HTR-8/SVneo (cell line): ENCODE measurements around the gene MCM6.
A peak's percentile ranks its signal among the peaks of the same experiment; 100 is the strongest.

Experiments
- DNase-seq: peaks from one replicate; pipeline ENCODE4 v3.0.0; 2011; ENCODE audit warnings: low spot score, mixed read lengths; ENCODE audit not compliant: insufficient read length
- FAIRE-seq: peaks from 2 replicates; lab custom pipeline; 2011; peaks lifted over from hg19 to GRCh38; lab: Jason Lieb, UNC

The MCM6 gene

GRCh38 chr2:135874777-135875365 is 1.4 kb downstream of the MCM6 start:
- DNase-seq = no peak
- FAIRE-seq = no peak

GRCh38 chr2:135870571-135870970 is 5.7 kb downstream of the MCM6 start:
- DNase-seq = no peak
- no peak for FAIRE-seq

GRCh38 chr2:135863233-135863632 is 13.0 kb downstream of the MCM6 start:
- DNase-seq (no peak), FAIRE-seq (no peak)

GRCh38 chr2:135862718-135863117 is 13.5 kb downstream of the MCM6 start:
- FAIRE-seq (no peak), DNase-seq (no peak)

DNA sequence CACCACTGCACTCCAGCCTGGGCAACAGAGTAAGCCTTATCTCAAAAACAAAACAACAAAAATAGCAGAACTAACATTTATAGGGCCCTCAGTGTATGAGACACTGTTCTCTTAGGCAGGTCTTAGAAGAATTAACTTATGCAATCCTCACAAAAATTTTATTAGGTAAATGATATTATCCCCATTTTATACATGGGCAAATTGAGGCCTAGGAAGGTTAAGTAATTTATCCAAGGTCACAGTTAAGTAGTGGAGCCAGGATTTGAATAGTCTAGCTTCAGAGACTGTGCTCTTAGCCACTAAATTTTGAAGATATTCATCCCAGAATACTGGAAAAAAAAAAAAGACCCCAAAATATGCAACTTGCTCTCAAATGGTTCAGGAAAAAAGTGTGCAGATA is 22.8 kb downstream of the MCM6 start:
- FAIRE-seq = no peak
- no peak for DNase-seq

DNA sequence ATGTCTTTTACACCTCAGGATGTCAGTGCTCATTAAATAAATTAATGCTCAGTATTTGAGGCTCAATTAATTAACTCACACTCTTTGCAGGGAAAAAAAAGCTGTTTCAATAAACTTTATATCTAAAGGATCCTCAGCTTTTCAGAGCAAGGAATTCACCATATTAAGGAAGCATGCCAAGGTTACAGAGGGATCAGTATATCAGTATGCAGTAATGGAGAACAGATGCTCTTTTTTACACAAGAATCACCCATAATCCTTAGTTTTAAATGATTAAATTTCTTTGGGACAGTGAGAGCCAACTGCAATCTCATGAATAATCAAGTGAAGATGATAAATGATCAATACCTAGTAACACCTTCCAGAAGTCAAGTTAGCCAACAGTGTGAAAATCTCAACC is 24.4 kb downstream of the MCM6 start:
- no peak for FAIRE-seq

GRCh38 chr2:135850892-135851668 is 25.2 kb downstream of the MCM6 start:
- FAIRE-seq (no peak), DNase-seq (no peak)

More for the DNA sequence above, 24.4 kb downstream of the MCM6 start:
- DNase-seq = no peak

DNA sequence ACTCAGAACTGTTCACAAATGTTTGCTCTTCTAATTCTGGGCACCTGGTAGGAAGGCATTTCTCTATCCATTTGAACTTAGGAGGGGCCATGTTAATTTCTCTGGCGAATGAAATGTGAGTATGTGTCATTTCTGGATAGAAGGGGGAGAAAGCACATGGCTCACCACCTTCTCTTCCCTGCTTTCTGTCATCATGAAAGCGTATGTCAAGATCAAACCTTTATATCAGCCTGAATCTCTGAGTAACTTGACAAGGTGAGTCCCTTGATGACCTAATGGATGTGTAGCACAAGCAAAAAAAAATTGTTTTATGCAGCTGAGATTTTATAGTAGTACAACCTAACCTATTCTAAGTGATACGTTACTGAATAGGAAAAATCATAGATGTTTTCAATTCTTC is 27.2 kb downstream of the MCM6 start:
- no peak for DNase-seq
- FAIRE-seq = no peak

- no peak for DNase-seq
- no peak for FAIRE-seq
Observed at GRCh38 chr2:135845997-135846396, 30.2 kb downstream of the MCM6 start.

DNA sequence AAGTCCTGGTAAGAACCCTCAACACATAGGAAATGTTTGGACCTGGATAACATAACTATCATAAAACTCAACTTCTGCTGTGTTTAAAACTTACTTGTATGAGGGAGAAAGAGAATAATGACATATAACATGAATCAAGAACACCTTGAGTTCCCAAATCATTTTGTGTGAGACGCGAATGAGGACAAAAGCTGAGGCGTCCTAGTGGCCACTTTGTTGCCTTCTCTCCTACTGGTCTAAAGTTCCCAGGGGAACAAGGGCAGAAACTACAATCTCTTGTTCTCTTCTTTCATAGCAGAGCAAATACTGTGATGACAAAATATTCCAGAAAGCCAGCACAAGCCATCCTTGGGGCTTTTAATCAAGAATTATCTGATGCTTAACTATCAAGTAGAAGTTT is 31.0 kb downstream of the MCM6 start:
- FAIRE-seq (no peak), DNase-seq (no peak)

GRCh38 chr2:135844301-135844895 is 31.8 kb downstream of the MCM6 start:
- DNase-seq = no peak
- FAIRE-seq = no peak

- DNase-seq = no peak
- no peak for FAIRE-seq
Observed at GRCh38 chr2:135843671-135844070, 32.6 kb downstream of the MCM6 start.

GRCh38 chr2:135840601-135841000 is 35.6 kb downstream of the MCM6 start:
- no peak for FAIRE-seq
- no peak for DNase-seq

DNA sequence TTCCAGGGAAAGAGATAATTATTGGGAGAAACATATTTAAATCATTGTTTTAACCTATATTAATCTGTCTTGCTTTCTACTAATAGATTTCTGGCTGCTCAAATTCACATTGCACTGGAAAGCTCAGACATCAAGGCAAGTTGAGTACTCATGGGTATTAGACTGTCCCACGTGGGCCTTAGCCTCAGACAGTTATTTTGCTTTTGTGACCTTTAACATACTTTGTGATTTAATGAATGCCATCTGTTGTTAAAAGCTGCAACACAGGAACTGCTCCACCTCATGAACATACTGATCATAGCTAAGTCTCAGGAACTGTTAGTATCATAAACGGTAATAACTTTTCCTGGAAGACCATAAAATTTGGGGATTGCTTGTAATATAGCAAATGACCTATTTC is 36.5 kb downstream of the MCM6 start:
- no peak for FAIRE-seq
- peak; percentile 15 for DNase-seq

GRCh38 chr2:135838502-135838901 is 37.7 kb downstream of the MCM6 start:
- FAIRE-seq (no peak), DNase-seq (no peak)

DNA sequence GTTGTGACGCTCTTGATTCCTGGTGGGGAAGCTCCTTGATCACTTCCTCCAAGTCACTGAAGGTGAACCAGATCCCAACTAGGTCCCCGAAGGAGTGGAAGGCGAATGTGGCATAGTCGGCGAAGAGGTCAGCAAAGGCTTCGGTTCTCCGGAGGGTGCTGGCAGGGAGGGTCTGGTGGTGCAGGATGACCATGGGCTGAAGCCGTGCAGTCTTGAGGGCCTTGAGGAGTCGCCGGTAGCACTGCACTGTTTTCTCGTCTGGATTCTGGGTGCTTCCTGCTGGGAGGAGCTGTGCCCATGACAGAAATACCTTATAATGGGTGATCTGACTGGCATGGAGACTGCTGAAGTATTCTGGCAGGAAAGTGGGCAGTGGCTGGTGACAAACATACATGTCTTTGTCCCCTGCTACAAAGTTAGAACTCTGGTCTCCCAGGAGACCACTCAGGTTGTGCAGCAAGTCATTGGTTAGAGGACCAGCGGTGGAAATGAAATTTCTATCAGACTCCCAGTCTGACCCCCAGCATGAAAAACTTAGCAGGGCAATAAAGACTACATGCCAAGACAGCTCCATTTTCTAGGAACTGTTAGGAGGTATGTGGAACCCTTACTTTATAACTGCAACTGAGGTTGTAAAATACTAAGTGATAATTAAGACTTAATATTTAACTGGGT is 39.5 kb downstream of the MCM6 start, which contains the start of gene LCT:
LCT (minus strand) TSS at position 589 of the 675 bp plus-strand sequence; CDS start at position 574, 15 bp downstream.
- DNase-seq = no peak
- no peak for FAIRE-seq

DNA sequence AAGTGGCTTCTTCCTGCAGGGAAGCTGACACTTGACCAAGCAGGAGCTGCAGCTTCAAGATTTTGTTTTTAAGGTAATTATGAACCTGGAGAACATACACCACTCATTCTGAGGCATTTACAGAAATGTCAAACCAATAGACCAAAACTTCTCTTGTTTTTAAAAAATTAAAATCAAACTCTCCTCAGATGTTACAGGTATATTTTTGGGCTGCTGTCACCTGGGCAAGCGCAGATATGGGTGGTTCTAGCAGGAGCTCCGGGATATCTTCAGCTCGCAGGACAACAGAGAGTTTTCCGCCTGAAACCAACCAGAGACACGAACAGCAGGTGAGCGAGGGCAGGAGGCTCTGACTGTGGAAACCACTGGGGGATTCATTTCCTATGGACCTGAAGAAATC is 43.4 kb downstream of the MCM6 start:
- FAIRE-seq (no peak), DNase-seq (no peak)

- DNase-seq (no peak), FAIRE-seq (no peak)
Observed at GRCh38 chr2:135831180-135831812, 44.9 kb downstream of the MCM6 start.

DNA sequence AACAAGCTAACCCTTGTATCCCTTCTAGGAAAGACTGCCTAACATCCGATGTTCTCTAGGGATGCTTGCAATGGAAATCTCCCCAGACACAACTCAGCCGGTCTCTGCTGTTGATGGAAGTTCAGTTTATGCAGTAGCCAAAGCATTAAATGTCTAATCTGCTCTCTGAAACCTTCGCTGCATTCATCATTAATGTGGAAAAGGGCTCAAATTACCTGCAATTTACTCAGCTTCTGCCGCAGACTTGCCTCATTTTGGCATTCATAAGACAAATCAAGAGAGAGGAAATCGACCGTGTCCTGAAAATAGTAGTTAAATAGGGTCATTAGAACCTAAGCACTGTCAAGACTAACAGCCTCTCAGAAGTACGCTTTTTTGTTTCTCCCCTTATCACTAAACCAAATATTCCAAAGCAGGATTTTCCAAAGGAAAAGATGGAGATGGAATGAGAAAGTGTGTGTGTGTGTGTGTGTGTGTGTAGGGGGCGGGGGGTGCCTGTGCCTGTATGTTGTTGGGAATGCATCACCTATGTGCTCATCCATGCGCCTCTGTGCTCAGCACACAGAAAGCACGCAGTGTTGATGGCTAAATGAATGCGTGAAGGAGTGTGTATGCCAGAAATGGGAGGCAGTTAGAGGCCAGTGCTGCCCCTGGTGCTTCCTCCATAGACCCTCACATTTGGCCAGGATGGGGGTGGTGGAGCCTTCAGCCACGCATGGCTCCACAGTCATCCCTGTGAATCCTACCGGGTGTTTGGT is 46.7 kb downstream of the MCM6 start:
- DNase-seq (no peak), FAIRE-seq (no peak)

- no peak for DNase-seq
- FAIRE-seq = no peak
Observed at GRCh38 chr2:135826544-135826943, 49.7 kb downstream of the MCM6 start.
